ENCODE data around the gene PPARG. TPM values are rescaled to one million over a fixed set of nuclear protein-coding genes. Genes with fewer than 3 reads are reported as not detected.
"Not testable (repeated sequence)": the region's sequence is repeated elsewhere in the genome, so short reads cannot be mapped to it uniquely, and the experiment has no call there.

The PPARG gene
- polyA plus RNA-seq, 4 donors: 26.8 to 51.6 (median 32.3) TPM

DNA sequence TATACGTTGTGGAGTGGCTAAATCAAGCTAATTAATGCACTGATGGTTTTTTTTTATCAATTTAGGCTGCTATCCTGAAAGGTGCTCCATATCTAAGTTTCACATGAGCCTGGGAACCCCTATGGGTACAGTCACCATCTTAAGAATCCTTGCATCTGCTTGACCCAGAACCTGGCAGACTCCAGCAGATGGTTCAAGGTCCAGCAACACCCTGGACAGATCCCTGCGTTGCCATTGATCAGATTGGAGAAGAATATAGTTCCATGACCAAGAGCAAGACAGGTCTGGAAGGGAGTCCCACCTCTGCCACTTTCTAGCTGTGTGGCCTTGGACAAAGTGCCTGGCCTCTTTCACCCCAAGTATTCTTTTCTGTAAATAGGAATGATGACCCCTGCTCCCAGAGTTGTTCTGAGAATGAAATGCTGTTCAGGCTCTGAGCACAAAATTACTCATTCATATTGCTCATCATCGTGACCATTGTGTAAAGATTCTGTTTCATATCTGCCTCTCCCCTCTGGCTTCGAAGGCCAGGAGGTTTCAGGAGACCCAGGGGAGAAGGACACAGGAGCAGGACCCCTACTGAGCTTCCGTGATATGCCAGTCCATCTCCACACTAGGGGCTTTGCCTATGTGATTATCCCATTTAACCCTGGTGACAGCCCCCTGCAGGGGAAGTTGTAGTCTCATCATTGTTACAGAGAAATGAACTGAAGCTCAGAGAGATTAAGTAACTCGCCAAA lies 165.4 kb downstream of the PPARG start:
- no peak for DNase-seq (ENCODE audit: low read depth in 4 of 4, low spot score in 3 of 4)

DNA sequence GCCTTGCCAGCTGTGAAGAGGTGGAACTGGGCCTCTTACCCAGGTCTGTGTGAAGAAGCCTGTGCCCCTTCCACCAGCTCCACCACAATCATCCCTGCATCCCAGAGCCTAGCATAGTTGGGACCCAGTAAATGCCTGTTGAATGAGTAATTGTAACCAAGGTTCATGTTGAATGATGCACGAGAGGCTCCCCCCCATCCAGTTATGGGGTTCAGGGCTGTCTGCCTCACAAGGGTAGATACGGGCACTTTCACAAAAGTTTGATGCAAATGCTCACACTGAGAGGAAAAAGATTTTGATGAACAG lies 165.9 kb downstream of the PPARG start:
- DNase-seq (ENCODE audit: low read depth in 4 of 4, low spot score in 3 of 4): no peak

DNA sequence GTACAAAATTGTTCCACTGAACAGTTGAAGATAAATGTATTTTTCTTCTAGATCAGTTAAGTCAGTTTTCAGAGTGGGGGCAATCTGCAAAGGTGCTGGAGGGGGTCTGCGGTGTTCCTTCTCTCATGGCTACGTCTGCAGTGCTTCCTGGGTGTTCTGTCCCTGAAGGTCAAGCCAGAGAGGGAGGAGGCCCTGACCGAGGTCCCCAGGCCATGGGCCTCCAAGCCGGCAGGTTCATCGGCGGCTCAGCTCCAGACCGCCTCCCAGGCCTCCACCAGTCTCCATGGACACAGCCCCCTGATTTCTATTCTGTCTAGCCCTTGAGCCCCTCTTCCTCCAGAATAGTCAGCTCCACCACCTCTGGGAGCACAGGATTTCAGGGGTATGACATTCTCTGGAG lies 166.9 kb downstream of the PPARG start:
- no peak for DNase-seq (ENCODE audit: low read depth in 4 of 4, low spot score in 3 of 4)

DNA sequence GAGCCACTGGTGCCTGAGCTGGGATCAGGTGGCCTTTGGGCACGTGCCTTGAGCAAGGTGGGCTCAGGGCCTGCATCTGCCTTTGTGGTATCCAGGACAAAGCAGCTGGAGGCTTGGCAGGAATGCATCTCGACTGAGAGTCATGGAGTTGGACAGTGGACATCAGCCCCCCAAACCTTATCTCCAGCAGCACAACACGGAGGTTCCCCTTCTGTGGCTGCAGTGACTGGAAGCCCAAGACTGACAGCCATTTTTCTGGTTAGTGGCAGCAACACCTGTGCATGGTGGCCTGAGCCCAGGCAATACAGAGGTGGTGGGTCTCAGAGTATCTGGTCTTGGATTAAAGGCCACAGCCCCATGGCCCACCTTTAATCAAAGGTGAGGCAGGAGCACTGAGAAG lies 167.6 kb downstream of the PPARG start:
- DNase-seq (ENCODE audit: low read depth in 4 of 4, low spot score in 3 of 4): no peak

DNA sequence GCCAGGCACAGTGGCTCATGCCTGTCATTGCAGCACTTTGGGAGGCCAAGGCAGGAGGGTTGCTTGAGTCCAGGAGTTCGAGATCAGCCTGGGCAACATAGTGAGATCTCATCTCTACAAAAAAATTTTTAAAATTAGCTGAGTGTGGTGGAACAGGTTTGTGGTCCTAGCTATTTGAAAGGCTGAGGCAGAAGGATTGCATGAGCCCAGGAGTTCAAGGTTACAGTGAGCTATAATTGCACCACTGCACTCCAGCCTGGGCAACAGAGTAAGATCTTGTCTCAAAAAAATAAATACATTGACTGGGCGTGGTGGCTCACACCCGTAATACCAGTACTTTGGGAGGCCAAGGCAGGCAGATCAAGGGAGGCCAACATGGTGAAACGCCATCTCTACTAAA lies 168.5 kb downstream of the PPARG start:
- not testable (repeated sequence) for DNase-seq (ENCODE audit: low read depth in 4 of 4, low spot score in 3 of 4)

DNA sequence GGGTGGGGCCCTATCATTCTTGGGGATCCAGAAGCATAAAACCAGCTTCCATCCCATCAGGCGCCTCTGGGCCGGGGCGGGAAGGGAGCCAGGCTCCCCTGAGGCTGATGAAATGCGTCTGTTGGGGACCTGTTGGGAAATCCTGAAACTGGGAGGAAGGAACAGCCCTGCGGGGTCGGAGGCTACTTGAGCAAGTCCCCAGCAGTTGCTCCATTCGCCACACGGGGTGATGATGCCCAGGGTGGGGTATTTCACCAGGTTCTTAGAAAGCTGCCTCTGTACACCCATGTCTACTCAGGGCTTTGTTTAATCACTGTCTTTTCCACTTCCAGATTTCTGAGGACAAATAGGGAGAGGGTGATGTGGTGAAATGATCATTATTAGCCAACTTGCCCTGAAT lies 170.0 kb downstream of the PPARG start:
- DNase-seq (ENCODE audit: low read depth in 4 of 4, low spot score in 3 of 4): no peak

DNA sequence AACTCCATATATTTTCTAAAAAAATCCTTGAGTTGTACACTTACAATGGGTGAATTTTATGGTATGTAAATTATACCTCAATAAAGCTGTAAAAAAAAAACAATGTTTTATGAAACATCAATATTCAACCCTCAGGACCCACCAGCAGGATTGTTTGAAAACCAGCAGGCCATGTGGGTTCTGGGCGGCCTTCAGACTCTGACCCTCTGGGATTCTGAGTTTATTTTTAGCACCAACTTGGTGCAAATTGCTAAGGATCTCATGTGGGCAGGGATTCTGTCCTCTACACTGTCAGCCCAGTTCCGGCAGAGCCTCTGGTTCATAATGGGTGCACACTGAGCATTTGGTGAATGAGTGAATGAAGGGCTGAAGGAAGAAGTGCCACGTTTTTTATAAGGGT lies 171.3 kb downstream of the PPARG start:
- DNase-seq (ENCODE audit: low read depth in 4 of 4, low spot score in 3 of 4): no peak

DNA sequence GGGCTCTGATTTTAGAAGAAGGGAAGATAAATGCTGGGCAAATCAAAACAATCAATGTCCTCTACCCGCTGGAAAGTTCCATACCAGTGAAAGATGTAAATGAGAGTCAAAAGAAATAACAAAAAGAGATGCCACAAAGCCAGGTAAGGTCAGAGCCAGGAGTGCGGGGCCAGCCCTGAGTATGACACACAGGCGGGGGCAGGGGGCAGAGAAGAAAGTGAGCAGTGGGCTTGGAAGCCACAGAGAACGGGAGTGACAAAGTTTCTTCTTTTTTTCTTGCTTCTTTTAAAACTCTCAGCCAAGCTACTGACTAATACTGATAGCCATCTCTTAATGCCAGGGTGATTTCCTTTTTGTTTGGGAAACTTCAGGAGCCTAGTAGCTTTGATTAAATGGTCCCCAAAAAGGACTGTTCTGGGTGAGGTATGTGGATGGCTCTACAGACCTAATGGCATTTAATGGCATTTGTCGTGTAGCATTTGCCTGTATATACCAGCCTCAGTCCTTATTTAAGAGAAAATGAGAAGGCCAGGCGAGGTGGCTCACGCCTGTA lies 172.3 kb downstream of the PPARG start:
- no peak for DNase-seq (ENCODE audit: low read depth in 4 of 4, low spot score in 3 of 4)

DNA sequence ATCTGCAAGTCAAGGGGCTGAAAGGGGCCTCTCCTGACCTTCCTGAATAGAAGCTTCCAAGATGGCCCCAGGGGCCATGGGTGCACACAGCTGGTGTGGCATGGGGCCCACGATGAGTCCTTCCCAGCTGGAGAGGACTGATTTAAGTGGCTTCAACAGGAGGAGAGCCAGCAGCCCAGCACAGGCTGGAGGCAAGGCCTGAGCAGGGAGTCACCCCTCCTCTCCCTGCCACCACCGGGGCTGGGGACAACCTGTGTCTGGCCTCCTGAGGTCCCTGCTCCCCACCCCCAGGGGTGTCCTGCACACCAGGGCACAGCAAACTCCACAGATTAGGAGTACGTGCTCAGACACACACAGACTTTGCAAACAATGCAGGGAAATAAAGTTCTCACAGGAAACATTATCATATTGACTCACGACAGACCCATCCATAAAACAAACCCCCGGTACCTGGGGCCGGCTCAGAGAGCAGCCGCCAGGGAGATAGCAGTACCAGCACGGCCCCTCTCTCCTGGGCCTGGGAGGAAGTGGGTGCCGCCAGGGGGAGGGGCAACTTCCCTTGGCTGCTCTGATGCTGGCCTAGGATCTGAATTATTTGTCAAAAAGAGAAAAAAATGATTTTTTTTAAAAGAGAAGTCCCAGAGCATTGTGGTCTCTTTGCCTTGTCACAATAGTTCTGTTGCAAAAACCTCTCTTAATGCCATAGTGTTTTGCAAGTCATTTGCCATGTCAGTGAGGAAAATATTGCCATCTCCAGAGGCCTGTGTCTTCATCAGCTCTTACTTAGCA lies 173.5 kb downstream of the PPARG start:
- no peak for DNase-seq (ENCODE audit: low read depth in 4 of 4, low spot score in 3 of 4)

DNA sequence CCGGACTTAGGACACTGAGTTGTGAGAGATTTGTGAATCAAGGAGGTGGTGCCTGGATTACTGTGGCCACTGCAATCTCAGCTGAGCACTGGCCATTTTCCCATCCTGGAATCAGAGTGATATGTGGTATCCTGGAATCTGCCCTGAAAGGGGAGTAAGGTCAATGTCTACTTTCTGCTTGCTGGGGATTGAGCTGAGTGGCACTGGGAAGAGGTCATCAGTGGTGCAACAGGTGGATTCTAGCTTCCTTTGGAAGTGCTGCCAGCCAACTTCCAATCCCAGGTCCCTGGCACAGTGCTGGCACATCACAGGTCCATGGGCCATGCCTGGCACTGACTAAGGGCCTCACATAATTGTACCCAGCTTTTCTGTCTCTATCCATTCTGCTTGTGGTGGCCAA lies 174.8 kb downstream of the PPARG start:
- no peak for DNase-seq (ENCODE audit: low read depth in 4 of 4, low spot score in 3 of 4)

DNA sequence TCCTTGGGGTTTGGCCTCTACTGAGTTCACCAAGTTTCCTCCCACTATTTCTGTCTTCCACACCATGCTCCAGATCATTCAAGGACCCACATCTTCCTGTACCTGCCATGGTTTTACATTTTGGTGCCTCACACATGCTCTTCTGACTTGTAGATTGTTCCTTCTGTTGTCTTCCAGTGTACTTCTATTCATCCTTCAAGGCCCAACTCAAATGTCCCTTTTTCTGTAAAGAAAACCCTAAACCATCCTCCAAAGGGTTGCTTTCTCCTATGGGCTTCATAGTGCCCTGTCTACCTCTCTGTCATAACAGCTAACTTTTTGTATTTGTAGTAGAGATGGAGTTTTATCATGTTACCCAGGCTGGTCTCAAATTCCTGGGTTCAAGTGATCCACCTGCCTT lies 175.3 kb downstream of the PPARG start:
- no peak for DNase-seq (ENCODE audit: low read depth in 4 of 4, low spot score in 3 of 4)

DNA sequence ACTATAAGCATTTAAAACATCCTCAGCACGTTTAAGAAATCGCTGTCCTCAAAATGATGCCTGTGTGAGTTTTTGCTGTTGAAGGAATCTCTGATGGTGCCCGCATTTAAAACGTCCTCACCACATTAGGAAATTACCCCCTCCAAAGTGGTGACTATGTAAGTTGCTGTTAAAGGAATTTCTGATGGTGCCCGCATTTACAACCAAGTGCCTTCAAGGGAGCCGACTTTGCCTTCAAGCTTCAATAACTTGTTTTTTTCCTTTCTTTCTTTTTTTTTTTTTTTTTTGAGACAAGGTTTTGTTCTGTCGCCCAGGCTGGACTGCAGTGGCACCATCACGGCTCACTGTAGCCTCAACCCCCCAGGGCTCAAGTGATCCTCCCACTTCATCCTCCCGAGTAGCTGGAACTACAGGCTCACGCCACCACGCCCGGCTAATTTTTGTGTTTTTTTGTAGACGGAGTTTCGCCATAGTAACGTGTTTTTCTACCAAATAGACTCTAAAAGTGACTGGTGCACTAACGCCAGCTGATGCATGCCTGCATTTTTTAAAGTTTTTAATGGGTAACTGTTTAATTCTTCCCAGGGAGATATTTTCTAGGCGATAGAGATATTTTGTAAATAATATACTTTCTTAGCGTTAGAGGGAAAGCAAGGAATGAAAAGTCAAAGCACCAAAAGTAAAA lies 176.4 kb downstream of the PPARG start:
- no peak for DNase-seq (ENCODE audit: low read depth in 4 of 4, low spot score in 3 of 4)

DNA sequence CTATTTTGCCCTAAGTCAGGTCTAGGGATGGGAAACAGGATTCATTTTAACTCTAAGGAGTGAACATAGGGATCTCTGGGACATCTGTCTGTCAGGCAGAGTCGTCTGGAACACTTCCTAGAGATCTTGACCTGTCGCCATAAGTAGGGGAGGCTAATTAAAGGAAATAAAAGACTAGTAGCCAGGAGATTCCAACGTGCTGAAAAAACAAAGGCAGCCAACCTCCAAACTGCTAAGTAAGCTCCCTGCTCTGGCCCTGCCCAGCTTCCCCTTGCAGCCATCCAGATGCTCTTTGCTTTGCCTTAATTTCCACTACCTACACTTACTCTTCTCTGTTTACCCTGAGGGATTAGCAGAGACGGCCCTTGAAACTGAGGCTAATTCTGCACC lies 177.0 kb downstream of the PPARG start:
- DNase-seq (ENCODE audit: low read depth in 4 of 4, low spot score in 3 of 4): no peak

DNA sequence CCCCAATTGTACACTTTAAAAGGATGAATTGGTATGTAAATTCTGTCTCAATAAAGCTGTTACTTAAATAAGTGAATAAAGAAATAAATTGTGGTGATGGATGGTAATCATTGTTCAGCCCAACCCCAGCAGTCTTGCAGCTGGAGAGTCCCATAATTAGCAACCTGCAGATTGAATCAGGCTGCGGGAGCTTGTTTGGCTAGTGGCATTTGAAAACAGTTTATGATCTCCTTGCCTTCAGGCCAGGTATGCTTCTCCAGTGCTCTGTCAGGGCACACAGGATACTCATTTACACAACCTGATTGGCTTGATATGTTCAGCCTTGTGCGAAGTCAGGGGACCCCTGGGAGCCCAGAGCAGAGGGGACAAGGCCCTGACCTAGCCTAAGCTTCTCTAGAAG lies 178.9 kb downstream of the PPARG start:
- no peak for DNase-seq (ENCODE audit: low read depth in 4 of 4, low spot score in 3 of 4)

DNA sequence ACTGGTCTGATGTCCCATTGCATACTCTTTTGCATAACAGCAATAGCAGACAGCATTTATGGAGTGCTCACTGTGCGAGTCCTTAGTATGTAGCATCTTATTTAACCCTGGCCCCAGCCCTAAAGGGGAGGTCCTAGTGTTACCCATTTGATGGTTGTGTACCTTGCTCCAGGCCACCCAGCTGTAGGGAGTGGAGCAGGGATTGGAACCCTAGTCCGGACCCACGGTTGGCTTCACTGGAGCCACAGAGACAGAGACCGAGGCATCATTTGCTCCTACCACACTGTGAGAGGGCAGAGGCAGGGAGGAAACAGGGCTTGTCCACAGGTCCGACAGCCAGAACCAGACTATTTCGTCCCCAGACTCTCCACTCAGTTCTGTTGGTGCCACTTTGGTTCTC lies 179.4 kb downstream of the PPARG start:
- DNase-seq (ENCODE audit: low read depth in 4 of 4, low spot score in 3 of 4): no peak

DNA sequence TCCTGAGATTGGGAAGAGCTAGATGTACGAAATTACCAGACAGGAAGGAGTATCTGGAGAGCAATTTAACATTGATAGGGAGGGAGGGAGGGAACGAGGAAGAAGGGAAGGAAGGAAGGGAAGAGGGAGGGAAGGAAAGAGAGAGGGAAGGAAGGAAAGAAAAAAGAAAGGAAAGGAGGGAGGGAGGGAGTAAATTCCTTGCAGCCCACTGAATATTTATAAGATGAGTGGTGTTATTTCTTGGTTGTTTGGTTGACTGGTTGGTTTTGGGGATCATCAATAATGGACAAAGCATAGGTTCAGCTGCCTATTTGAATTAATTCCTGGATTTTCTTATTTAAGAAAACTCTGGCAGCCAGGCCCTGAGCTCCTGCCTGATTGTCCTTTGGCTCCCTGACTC lies 179.9 kb downstream of the PPARG start:
- DNase-seq (ENCODE audit: low read depth in 4 of 4, low spot score in 3 of 4): no peak

DNA sequence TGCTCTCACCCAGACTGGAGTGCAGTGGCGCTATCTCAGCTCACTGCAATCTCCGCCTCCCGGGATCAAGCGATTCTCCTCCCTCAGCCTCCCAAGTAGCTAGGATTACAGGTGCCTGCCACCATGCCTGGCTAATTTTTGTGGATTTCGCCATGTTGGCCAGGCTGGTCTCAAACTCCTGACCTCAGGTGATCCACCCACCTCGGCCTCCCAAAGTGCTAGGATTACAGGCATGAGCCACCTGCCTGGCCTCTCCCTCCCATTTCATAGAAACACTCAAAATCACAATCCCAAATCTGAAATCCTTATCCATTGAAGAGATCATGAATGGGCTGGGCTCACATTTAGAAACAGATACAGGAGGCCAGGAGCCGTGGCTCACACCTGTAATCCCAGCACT lies 180.4 kb downstream of the PPARG start:
- not testable (repeated sequence) for DNase-seq (ENCODE audit: low read depth in 4 of 4, low spot score in 3 of 4)

DNA sequence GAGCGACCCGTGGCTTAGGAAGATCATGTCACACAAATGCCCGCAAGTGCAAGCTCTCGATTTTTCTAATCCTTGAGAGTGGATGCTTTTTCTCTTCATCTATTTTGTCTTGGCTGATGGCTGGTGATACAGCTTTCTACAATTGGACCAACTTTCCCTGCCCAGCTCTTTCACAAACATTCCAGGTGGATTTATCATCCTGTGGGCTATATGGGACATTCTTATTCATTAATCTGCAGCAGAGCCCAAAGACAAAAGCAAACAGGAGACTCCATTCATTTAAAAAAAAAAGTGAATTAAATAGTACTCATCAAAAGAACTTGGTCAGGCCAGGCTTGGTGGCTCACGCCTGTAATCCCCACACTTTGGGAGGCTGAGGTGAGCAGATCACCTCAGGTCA lies 181.2 kb downstream of the PPARG start:
- no peak for DNase-seq (ENCODE audit: low read depth in 4 of 4, low spot score in 3 of 4)

DNA sequence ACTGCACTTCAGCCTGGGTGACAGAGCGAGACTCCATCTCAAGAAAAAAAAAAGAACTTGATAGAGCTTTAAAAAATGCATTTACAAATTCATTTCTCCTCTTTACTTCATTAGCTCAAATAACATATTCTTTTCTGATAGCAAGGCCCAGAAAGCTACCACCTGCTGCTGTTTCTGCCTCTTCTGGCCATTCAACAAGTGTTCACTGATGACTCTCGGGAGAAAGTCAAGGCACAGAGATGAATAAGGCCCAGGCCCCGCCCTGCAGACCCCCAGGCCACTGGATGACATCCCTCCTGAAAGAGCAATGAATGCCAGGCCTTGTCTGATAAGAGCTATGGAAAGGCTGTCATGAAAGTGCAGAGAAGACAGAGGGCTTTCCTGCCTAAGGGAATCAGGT lies 181.8 kb downstream of the PPARG start:
- DNase-seq (ENCODE audit: low read depth in 4 of 4, low spot score in 3 of 4): no peak

DNA sequence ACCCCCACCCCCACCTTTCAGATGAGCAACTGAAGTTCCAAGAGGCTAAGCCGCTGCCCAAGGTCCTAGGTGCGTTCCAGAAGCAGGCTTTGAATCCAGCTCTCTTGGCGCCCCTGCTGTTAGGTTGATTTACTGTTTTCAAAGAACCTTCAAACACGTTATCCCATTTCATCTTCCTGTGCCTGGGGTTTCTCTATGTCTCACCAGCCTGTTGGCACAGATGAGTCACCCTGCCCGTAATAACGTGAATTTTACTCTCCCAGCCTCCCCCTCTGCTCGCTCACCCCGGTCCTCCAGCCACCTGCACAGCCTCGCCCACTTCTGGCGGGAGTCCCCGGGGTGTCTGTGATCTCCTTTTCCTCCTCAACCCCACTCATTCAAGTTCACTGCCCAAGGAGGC lies 182.4 kb downstream of the PPARG start:
- no peak for DNase-seq (ENCODE audit: low read depth in 4 of 4, low spot score in 3 of 4)

DNA sequence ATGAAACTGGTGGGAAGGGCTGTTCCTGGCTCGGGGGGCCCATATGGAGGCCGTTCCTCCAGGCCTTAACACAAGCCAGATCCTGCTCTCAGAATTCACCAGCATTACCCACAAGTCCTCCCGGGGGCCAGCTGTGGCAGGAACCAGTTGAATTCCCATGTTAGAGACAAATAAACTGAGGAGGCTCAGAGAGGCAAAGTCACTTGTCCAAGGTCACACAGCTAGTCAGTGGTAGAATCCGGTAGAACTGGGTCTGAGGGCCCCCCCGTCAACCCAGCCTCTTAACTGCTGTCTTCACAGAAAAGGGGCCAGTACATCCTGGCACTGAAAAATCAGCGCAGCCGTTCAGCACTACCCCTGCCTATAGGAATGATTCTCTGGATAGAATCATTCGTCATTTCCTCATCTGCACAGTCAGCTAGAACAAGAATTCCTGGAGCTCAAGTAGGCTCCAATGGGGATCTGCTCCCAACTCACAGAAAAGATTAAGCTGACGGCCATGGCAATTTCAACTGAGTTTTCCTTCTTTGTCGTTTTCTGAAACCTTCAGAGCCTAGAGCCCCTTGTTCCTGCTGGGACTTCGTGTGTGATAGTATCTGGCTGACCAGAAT lies 183.2 kb downstream of the PPARG start:
- DNase-seq (ENCODE audit: low read depth in 4 of 4, low spot score in 3 of 4): no peak
